SKM-1 (cell line): ENCODE results near the gene SRGAP3.

Experiments used
- DNase-seq: peaks from one replicate; lab custom pipeline; 2025; ENCODE audit not compliant: unreplicated experiment; lab: John Stamatoyannopoulos, UW

SRGAP3 gene

DNA sequence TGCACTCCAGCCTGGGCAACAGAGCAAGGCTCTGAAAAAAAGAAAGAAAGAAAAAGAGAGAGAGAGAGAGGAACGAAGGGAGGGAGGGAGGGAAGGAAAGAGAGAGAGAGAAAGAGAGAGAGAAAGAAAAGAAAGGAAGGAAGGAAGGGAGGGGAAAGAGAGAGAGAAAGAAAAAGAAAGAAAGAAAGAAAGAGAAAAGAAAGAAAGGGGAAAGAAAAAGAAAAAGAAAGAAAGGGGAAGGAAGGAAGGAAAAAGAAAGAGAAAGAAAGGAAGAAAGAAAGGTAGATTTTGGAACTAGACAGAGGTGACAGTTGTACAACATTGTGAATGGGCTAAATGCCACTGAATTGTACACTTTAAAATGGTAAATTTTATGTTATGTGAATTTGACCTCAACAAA is 5.3 kb upstream of the SRGAP3 start:
- no peak for DNase-seq

GRCh38 chr3:9253327-9253726 is 3.9 kb upstream of the SRGAP3 start:
- no peak for DNase-seq

GRCh38 chr3:9251055-9251786 is 1.8 kb upstream of the SRGAP3 start:
- DNase-seq: no peak

- DNase-seq: no peak
These were observed 790 bp upstream of the SRGAP3 start for GRCh38 chr3:9250236-9250635.

DNA sequence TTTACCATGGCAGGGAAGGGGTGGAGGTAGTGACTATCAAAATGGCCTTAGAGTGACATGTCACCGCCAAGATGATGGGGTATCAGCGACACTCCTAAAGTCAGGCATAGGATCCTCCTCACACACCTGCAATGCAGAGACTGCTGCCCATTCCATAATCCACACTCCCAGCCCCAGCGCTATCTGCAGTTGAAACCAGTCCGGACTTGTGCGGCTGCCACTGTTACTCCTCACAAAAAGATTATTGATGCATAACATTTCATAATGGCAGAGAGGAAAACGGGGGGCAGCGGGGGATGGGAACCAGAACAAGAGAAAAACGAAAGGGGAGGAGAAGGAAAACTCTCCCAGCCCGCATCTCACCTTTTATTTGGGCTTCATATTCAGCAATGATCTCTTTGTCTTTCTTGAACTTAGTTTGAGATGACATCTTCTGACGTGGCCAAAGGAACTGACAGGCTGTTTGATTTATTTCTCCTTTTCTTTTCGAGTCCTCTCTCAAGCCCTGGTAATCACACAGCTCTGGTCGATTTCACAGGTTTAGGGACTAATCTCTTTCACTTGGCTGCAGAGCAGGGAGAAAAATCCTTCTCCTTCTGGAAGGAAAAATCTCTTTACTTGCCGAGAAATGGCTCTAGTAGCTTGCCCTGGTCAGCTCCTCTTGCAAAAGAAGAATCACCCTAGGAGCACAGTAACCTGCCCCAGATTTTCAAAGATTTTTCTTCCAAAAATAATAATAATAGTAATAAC is 749 bp downstream of the SRGAP3 start:
- DNase-seq: no peak

DNA sequence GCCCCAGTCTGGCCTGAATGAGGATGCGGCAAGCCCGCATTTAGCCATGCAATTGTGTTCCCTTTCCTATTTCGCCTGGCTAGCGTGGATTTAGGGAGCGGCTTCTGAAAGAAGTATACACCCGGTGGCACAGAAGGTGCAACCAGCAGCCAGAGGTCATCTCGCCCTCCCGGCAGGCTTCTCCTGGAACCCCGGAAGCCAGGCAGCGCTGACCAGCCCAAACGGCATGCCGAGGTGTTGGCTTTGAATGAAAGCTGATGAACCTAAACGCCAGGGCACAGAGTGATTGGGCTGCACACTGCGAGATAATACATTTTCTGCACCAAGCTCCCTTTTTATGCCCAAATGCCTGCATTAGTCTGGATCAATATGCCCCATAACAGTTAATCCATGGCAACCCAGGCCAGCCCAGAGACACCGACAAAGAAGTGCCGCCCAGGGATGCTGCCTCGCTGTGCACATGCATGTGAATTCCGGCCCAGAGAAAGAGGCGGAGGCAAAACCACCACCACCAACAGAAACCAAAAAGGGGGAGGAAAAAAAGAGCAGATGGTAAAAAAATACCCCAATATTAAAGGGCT is 1.4 kb downstream of the SRGAP3 start:
- no peak for DNase-seq

GRCh38 chr3:9247361-9247940 is 2.0 kb downstream of the SRGAP3 start:
- DNase-seq: no peak

- DNase-seq: no peak
These were observed 3.3 kb downstream of the SRGAP3 start for GRCh38 chr3:9246189-9246588.

DNA sequence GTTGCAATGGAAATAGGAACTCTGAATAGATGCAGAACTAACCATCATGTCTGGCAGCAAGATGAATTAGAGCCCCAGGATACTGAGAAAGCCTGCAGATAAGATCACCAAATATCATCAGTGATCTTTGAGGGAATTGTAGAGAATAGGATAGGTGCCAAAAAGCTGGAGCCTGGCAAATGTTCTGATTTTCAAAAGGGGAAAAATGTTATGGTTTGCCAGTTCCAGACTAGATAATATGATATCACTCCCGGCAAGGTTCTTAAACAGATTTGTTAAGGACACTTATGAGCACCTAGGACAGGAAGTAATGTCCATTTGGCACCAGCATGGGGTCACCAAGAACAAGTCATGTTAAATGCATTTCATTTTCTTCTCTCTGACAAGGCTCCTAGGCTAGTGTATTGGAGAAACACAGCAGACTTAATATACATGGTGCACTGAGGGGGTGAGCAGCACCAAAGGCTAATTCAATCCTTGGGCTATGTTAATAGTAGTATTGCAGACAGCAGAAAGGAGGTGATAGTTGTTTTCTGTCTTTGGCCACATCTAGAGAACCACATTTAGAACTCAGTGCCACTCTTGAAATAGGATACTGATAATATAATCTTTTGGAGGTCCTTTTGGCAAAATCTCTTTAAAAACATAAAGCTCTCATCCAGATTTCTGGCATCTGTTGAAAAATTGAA is 4.8 kb downstream of the SRGAP3 start:
- DNase-seq: no peak

DNA sequence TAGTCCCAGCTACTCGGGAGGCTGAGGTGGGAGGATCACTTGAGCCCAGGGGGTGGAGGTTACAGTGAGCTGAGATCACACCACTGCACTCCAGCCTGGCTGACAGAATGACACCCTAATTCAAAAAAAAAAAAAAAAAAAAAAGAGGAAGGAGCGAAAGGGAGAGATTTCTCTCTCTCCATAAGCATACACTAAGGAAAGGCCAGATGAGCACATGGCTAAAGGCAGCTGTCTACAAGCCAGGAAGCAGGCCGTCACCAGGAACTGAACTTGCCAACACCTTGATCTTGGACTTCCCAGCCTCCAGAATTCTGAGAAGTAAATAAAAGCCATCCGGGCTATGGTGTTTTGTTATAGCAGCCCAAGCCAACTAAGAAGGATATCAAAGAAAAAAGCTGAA is 7.5 kb downstream of the SRGAP3 start:
- no peak for DNase-seq

DNA sequence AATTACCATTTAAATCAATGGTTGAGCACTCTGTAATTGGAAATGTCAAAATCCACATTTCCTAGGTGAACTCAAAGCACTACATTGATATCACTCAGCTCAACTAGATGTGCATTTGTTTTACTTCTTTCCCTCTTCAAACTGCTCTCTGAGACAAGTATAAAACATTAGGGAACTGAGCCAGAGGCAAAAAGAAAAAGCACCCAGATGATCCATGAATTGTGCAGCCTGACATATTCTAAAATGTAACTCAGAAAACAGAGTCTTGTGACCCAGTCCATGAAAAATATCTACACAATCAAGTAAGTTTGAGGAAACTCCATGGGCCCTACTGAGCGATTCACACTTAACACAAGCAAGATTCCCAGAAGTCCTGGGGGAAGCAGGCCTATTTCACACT is 9.8 kb downstream of the SRGAP3 start:
- DNase-seq: no peak

DNA sequence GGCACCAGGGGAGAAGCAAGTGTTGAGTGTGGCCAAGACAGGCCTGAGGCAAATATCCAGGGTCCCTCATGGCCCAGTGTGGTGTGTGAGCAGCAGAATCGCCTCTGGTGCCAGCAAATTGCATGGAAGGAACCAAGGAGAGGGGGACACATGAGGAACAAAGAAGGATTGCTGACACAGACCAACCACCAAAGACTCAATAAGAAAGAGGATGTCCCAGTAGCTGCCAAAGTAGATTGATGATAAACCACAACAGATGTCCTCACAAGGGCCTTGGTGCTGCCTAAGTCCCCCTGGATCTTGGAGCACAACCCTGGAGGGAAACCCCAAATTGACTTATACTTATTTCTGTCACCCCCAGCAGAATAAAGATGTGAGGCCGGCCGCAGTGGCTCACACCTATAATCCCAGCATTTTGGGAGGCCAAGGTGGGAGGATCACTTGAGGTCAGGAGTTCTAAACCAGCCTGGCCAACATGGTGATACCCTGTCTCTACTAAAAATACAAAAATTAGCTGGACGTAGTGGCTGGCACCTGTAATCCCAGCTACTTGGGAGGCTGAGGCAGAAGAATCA is 10.6 kb downstream of the SRGAP3 start:
- DNase-seq: no peak

GRCh38 chr3:9238276-9238675 is 11.2 kb downstream of the SRGAP3 start:
- DNase-seq: no peak

DNA sequence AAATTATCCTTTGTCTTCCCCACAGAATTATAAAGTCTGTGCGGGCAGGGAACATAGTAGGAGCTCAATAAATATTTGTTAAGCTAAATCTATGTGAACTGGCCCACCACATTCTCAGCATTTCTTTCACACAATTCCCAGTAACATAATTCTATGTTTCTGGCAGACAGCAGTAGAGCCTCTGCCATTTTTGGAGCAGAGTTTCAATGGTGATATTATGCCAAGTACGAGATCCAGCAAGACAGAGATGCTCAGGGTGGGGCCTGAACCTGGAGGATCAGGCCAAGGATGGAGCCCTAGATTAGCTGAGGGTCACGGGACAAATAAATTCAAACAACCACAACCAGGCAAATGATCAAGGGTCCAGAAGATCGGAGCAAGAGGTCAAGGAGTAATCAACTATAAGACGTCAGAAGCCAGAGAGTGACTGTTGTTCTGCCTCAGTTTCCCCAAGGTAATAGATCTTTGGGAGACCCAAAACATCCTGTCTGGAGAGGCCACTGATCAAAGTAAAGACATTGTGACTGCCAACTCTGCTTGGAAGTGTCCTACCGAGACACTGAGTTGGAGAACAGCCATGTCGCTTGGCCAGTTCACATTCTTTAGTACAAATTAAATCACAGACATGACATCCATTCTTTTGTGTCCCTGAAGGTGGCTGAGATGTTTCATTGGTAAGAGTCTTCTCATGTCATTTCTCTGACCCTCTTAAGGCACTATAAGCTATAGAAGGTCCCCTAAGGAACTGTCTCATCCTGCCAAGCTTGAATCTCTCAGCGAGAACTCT is 15.4 kb downstream of the SRGAP3 start:
- DNase-seq: no peak

DNA sequence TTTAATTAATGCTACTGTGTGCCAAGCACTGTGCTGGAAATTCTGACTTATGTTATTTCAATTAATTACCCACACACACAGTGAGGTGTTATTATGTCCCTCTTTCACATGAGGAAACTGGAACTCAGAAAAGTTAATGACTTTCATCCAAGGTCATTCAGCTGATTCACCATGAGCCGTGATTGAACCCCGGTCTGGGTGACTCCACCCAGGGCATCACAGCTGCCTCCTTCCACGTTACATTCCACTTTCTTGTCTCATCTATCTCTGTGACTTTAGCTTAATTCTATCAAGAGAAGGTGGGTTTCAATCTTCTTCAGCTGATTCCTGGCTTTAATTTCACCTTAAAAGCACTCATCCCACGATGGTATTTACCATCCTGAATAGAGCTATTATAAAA is 16.3 kb downstream of the SRGAP3 start:
- DNase-seq: no peak

DNA sequence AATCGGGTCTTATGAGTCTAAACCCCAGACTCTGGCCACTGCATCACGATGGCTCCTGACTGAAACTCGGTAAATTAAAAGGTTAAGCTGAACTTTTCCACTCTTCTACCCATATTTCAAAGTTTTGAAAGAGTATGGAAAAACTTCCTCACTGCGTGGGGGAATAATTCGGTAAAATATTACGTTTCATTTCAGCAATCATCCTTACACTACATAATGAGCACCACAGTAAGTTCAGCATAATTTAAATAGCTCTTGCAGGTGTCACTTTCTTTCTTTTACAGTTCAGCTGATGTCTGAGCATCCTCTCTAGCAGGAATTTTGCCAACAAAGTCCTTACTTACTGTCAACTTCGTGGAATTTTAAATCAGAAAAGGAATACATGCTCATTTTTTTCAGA is 17.5 kb downstream of the SRGAP3 start:
- DNase-seq: no peak

- no peak for DNase-seq
These were observed 18.0 kb downstream of the SRGAP3 start for GRCh38 chr3:9231471-9231870.

DNA sequence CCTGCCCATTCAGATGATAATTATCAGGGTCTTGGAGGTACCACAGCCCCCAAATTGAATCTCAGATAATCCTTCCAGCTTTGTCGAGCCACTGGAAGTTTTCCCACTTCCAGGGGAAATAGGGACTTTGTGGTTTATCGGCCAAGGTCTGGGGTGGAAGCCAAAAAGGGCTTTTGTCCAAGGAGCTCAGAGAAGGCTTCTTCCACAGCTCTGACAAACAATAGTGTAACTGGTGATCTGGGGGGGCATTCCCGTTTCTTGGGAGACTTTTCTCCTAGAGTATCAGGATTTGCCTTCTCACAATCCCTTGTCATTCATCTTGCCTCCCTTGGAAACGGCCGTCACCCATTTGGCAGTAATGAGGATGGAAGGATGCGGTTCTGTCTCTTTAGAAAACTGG is 18.4 kb downstream of the SRGAP3 start:
- no peak for DNase-seq

DNA sequence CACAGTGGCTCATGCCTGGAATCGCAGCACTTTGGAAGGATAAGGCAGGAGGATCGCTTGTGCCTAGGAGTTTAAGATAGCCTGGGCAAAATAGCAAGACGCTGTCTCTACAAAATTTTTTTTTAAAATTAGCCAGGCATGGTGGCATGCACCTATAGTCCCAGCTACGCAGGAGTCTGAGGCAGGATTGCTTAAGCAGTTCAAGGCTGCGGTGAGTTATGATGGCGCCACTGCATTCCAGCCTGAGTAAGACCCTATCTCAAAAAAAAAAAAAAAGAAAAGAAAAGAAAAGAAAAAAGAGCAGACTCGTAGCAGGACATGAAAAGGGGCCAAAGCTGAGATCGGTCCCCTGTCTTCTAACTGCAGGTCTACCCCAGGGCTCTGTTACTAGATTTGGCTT is 18.9 kb downstream of the SRGAP3 start:
- DNase-seq: no peak

GRCh38 chr3:9229879-9230278 is 19.6 kb downstream of the SRGAP3 start:
- DNase-seq: no peak
